Fibroblast of skin of abdomen (primary cell): ENCODE measurements around the gene PIBF1.

Experiments used
- DNase-seq: peaks from one replicate; pipeline ENCODE4 v3.0.0-alpha.2; 2013

The PIBF1 gene

GRCh38 chr13:73061473-73061872 lies 279.5 kb downstream of the PIBF1 start:
- no peak for DNase-seq

- no peak for DNase-seq
These were observed 279.9 kb downstream of the PIBF1 start for GRCh38 chr13:73061876-73062275.

- no peak for DNase-seq
These were observed 280.5 kb downstream of the PIBF1 start for GRCh38 chr13:73062468-73062867.

- DNase-seq: no peak
These were observed 281.2 kb downstream of the PIBF1 start for GRCh38 chr13:73063166-73063565.

GRCh38 chr13:73065036-73065435 lies 283.1 kb downstream of the PIBF1 start:
- no peak for DNase-seq

GRCh38 chr13:73065665-73066340 lies 283.9 kb downstream of the PIBF1 start:
- no peak for DNase-seq
